ENCODE data around the gene INPP5F.

The INPP5F gene

GRCh38 chr10:119849944-119850343 lies 124.1 kb downstream of the INPP5F start:
- H4K20me1 ChIP-seq (ENCODE audit: low read depth, low read length): no peaks in the 10 kb centered on the region
- no peak overlapping the region for H3K27ac ChIP-seq (ENCODE audit: low read depth, low read length)
- peaks cover 64% of the 10 kb centered on the region for H3K36me3 ChIP-seq (ENCODE audit: low read length)
- no peak overlapping the region for H3K9ac ChIP-seq (ENCODE audit: low read length)
- no peaks in the 10 kb centered on the region for H3K79me2 ChIP-seq (ENCODE audit: insufficient read depth, low read length)
- H3F3A ChIP-seq (ENCODE audit: insufficient read depth): 0 out of 2 replicates have a peak, but pooled peaks cover 5% of the 10 kb centered on the region
- H3K4me2 ChIP-seq (ENCODE audit: low read depth, low read length, poor library complexity, severe bottlenecking): no peak overlapping the region
- H3K9me3 ChIP-seq (ENCODE audit: insufficient read depth, low read length): no peaks in the 10 kb centered on the region
- H3K27me3 ChIP-seq (ENCODE audit: low read length): no peaks in the 10 kb centered on the region
- H3K9me2 ChIP-seq (replicated peaks; ENCODE audit: insufficient read depth, low read length): no peaks in the 10 kb centered on the region
- TF ChIP-seq EZH2phosphoT487 (conservative IDR thresholded peaks at IDR 0.05; ENCODE audit: low read length) (no peak), CTCF (IDR thresholded peaks at IDR 0.05; ENCODE audit: insufficient read depth, low read length, poor library complexity, severe bottlenecking) (no peak)
- no peak overlapping the region for H3K4me3 ChIP-seq (ENCODE audit: insufficient read depth, low read length, poor library complexity, severe bottlenecking)
- H2AFZ ChIP-seq (ENCODE audit: low read depth, low read length, severe bottlenecking): no peak overlapping the region

- H3K9me2 ChIP-seq (replicated peaks; ENCODE audit: insufficient read depth, low read length): no peaks in the 10 kb centered on the region
- H3K36me3 ChIP-seq (ENCODE audit: low read length): peaks cover 56% of the 10 kb centered on the region
These were observed 126.4 kb downstream of the INPP5F start for GRCh38 chr10:119852277-119852676.

GRCh38 chr10:119852822-119853221 lies 127.0 kb downstream of the INPP5F start:
- TF ChIP-seq CTCF (IDR thresholded peaks at IDR 0.05; ENCODE audit: insufficient read depth, low read length, poor library complexity, severe bottlenecking) (no peak), EZH2phosphoT487 (conservative IDR thresholded peaks at IDR 0.05; ENCODE audit: low read length) (no peak)
- H3K27ac ChIP-seq (ENCODE audit: low read depth, low read length): no peak overlapping the region
- H4K20me1 ChIP-seq (ENCODE audit: low read depth, low read length): no peaks in the 10 kb centered on the region
- H3K79me2 ChIP-seq (ENCODE audit: insufficient read depth, low read length): peaks cover 8% of the 10 kb centered on the region
- H3K9me3 ChIP-seq (ENCODE audit: insufficient read depth, low read length): no peaks in the 10 kb centered on the region
- H3F3A ChIP-seq (ENCODE audit: insufficient read depth): peaks cover 9% of the 10 kb centered on the region; the same call in 1 of the 2 replicates
- no peaks in the 10 kb centered on the region for H3K27me3 ChIP-seq (ENCODE audit: low read length)
- H3K4me2 ChIP-seq (ENCODE audit: low read depth, low read length, poor library complexity, severe bottlenecking): no peak overlapping the region
- no peak overlapping the region for H3K9ac ChIP-seq (ENCODE audit: low read length)
- peaks cover 56% of the 10 kb centered on the region for H3K36me3 ChIP-seq (ENCODE audit: low read length)
- H3K4me3 ChIP-seq (ENCODE audit: insufficient read depth, low read length, poor library complexity, severe bottlenecking): no peak overlapping the region
- no peak overlapping the region for H2AFZ ChIP-seq (ENCODE audit: low read depth, low read length, severe bottlenecking)
- no peaks in the 10 kb centered on the region for H3K9me2 ChIP-seq (replicated peaks; ENCODE audit: insufficient read depth, low read length)

More at GRCh38 chr10:119852277-119852676, 126.4 kb downstream of the INPP5F start:
- Histone ChIP-seq H3K79me2 (ENCODE audit: insufficient read depth, low read length) (peaks cover 3% of the 10 kb centered on the region; the same call in 1 of the 2 replicates), H3K9ac (ENCODE audit: low read length) (no peak overlapping the region), H3K27ac (ENCODE audit: low read depth, low read length) (no peak overlapping the region), H4K20me1 (ENCODE audit: low read depth, low read length) (no peaks in the 10 kb centered on the region), H3K9me3 (ENCODE audit: insufficient read depth, low read length) (no peaks in the 10 kb centered on the region), H3K27me3 (ENCODE audit: low read length) (no peaks in the 10 kb centered on the region), H3F3A (ENCODE audit: insufficient read depth) (peaks cover 8% of the 10 kb centered on the region; the same call in 1 of the 2 replicates), H3K4me3 (ENCODE audit: insufficient read depth, low read length, poor library complexity, severe bottlenecking) (no peak overlapping the region), H3K4me2 (ENCODE audit: low read depth, low read length, poor library complexity, severe bottlenecking) (no peak overlapping the region), H2AFZ (ENCODE audit: low read depth, low read length, severe bottlenecking) (no peak overlapping the region)
- TF ChIP-seq EZH2phosphoT487 (conservative IDR thresholded peaks at IDR 0.05; ENCODE audit: low read length): no peak
- TF ChIP-seq CTCF (IDR thresholded peaks at IDR 0.05; ENCODE audit: insufficient read depth, low read length, poor library complexity, severe bottlenecking): no peak

All from SU-DHL-6 (cell line).